Activated naive CD4-positive, alpha-beta T cell treated with anti-CD3 and anti-CD28 coated beads, Interleukin-2, amount 50 U/mL, for 24 hours (primary cell): ENCODE measurements around the gene TJAP1.

Source experiments
- H3K27ac Mint-ChIP-seq: one replicate; pipeline ENCODE4 v1.8.0; 2021; ENCODE audit warnings: mild to moderate bottlenecking, mixed read lengths
- H3K27me3 Mint-ChIP-seq: one replicate; pipeline ENCODE4 v1.8.0; 2021; ENCODE audit warnings: mixed read lengths
- H3K36me3 Mint-ChIP-seq: one replicate; pipeline ENCODE4 v1.8.0; 2021; ENCODE audit warnings: mixed read lengths
- H3K4me1 Mint-ChIP-seq: one replicate; pipeline ENCODE4 v1.8.0; 2021; ENCODE audit warnings: mixed read lengths
- H3K4me3 Mint-ChIP-seq: one replicate; pipeline ENCODE4 v1.8.0; 2021; ENCODE audit warnings: mild to moderate bottlenecking, mixed read lengths
- H3K9me3 Mint-ChIP-seq: one replicate; pipeline ENCODE4 v1.8.0; 2021; ENCODE audit warnings: mixed read lengths

Gene TJAP1, protein sequence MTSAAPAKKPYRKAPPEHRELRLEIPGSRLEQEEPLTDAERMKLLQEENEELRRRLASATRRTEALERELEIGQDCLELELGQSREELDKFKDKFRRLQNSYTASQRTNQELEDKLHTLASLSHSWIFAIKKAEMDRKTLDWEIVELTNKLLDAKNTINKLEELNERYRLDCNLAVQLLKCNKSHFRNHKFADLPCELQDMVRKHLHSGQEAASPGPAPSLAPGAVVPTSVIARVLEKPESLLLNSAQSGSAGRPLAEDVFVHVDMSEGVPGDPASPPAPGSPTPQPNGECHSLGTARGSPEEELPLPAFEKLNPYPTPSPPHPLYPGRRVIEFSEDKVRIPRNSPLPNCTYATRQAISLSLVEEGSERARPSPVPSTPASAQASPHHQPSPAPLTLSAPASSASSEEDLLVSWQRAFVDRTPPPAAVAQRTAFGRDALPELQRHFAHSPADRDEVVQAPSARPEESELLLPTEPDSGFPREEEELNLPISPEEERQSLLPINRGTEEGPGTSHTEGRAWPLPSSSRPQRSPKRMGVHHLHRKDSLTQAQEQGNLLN

GRCh38 chr6:43477235-43478007, at the start of gene TJAP1:
TJAP1 (plus strand) TSS chr6:43477570; CDS start chr6:43499002, 21,432 bp downstream.
- Mint-ChIP-seq H3K27me3 (no peaks in the 10 kb centered on the region), H3K4me3 (peak within 1 kb of the TSS; percentile 94), H3K4me1 (peaks cover 51% of the 10 kb centered on the region), H3K27ac (peak within 1 kb of the TSS; percentile 88), H3K9me3 (no peaks in the 10 kb centered on the region), H3K36me3 (no peaks in the 10 kb centered on the region)

- Mint-ChIP-seq H3K9me3 (no peaks in the 10 kb centered on the region), H3K27me3 (no peaks in the 10 kb centered on the region), H3K4me1 (peaks cover 24% of the 10 kb centered on the region), H3K4me3 (peak overlapping the region; percentile 97), H3K27ac (peak overlapping the region; percentile 97), H3K36me3 (peaks cover 2% of the 10 kb centered on the region)
Observed at GRCh38 chr6:43428112-43428570, 49.2 kb upstream of the TJAP1 start.

- peaks cover 2% of the 10 kb centered on the region for H3K36me3 Mint-ChIP-seq
- peak overlapping the region; percentile 97 for H3K4me3 Mint-ChIP-seq
- peaks cover 24% of the 10 kb centered on the region for H3K4me1 Mint-ChIP-seq
- no peaks in the 10 kb centered on the region for H3K9me3 Mint-ChIP-seq
- no peaks in the 10 kb centered on the region for H3K27me3 Mint-ChIP-seq
- peak overlapping the region; percentile 97 for H3K27ac Mint-ChIP-seq
Observed at GRCh38 chr6:43428874-43429273, 48.5 kb upstream of the TJAP1 start.

DNA sequence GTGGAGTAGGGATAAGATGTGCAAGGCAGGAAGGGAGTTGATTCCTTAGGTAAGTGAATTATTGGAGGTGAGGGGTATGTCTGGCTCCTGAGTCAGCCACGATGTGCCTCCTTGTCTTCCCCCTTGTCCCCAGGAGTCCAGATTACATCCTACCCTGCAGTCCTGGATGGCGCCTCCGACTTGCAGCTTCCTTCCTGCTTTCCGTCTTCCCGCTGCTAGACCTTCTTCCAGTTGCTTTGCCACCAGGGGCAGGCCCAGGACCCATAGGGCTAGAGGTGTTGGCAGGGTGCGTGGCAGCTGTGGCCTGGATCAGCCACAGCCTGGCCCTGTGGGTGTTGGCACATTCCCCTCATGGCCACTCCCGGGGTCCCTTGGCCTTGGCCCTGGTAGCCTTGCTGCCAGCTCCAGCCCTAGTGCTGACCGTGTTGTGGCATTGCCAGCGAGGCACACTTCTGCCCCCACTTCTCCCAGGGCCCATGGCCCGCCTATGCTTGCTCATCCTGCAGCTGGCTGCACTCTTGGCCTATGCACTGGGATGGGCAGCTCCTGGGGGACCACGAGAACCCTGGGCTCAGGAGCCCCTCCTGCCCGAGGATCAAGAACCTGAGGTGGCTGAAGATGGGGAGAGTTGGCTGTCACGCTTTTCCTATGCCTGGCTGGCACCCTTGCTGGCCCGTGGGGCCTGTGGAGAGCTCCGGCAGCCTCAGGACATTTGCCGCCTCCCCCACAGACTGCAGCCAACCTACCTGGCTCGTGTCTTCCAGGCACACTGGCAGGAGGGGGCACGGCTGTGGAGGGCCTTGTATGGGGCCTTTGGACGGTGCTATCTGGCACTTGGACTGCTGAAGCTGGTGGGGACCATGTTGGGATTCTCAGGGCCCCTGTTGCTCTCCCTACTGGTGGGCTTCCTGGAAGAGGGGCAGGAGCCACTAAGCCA, 45.1 kb upstream of the TJAP1 start:
- Mint-ChIP-seq H3K4me3 (no peak overlapping the region), H3K4me1 (peaks cover 20% of the 10 kb centered on the region), H3K27me3 (no peaks in the 10 kb centered on the region), H3K27ac (no peak overlapping the region), H3K36me3 (peaks cover 6% of the 10 kb centered on the region), H3K9me3 (no peaks in the 10 kb centered on the region)

DNA sequence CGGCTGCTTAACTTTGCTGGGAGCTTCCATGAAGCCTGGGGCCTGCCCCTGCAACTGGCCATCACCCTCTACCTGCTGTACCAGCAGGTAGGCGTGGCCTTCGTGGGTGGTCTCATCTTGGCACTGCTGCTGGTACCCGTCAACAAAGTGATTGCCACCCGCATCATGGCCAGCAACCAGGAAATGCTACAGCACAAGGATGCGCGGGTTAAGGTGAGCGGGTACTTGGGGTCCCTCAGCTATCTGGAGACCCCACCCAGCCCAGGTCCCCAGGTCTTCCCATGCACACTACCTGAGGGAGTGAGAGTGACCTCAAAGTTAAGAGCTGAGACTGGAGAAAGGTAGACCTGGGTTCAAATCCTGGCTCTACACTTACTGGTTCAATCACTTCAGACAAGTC, 44.2 kb upstream of the TJAP1 start:
- Mint-ChIP-seq H3K9me3 (no peaks in the 10 kb centered on the region), H3K4me3 (no peak overlapping the region), H3K36me3 (peaks cover 6% of the 10 kb centered on the region), H3K27ac (no peak overlapping the region), H3K27me3 (no peaks in the 10 kb centered on the region), H3K4me1 (peaks cover 17% of the 10 kb centered on the region)

DNA sequence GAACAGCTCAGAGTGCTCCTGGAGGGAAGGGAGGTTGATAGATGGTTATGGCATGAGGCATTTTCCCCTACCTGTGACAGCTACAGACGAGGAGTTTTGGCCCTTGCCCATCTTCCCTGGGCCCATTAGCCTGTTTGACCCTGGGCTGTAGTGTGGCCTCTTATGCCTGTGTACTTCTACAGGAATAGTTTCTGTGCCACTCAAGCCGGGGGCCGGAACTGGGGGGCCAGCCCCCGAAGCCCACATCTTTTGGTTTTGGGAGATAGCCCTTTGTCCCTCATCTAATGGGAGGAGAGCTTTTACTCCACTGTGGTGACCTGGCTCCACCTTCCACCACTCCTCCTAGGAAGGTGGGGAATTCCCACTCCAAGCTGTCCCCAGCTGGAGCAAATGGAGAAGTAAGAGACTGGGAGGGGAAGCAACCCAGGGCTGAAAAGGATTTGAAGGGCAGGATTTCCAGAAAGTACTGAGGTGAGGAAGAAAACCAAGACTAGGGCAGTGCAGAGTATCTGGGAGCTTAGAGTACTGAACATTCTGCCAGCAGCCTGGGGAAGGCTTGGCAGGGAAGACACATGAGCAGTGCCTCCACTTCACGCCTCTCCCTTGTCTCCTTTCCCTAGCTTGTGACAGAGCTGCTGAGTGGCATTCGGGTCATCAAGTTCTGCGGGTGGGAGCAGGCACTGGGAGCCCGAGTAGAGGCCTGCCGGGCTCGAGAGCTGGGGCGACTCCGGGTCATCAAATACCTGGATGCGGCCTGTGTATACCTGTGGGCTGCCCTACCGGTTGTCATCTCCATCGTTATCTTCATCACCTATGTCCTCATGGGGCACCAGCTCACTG, 43.1 kb upstream of the TJAP1 start:
- Mint-ChIP-seq H3K36me3 (peaks cover 6% of the 10 kb centered on the region), H3K4me3 (no peak overlapping the region), H3K4me1 (peaks cover 7% of the 10 kb centered on the region), H3K27ac (no peak overlapping the region), H3K9me3 (no peaks in the 10 kb centered on the region), H3K27me3 (no peaks in the 10 kb centered on the region)

DNA sequence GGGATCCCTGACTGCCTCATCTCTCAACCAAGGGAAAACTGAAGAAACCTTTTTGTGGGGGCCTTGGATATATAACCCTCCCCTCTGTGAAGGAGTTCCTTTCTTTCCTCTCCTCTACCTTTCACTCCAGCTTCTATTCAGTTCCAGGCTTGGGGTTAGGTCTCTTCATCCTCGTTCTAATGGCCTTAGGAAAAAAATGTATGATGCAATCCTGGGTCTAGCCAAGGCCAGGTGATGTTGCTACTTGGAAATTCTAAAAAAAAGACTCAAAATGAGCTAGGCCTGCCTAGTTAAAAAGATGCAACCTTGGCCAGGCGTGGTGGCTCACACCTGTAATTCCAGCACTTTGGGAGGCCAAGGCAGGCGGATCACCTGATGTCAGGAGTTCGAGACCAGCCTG, 42.4 kb upstream of the TJAP1 start:
- Mint-ChIP-seq H3K9me3 (no peaks in the 10 kb centered on the region), H3K4me1 (peaks cover 7% of the 10 kb centered on the region), H3K4me3 (no peak overlapping the region), H3K36me3 (peaks cover 6% of the 10 kb centered on the region), H3K27ac (peak overlapping the region; percentile 4), H3K27me3 (no peaks in the 10 kb centered on the region)

DNA sequence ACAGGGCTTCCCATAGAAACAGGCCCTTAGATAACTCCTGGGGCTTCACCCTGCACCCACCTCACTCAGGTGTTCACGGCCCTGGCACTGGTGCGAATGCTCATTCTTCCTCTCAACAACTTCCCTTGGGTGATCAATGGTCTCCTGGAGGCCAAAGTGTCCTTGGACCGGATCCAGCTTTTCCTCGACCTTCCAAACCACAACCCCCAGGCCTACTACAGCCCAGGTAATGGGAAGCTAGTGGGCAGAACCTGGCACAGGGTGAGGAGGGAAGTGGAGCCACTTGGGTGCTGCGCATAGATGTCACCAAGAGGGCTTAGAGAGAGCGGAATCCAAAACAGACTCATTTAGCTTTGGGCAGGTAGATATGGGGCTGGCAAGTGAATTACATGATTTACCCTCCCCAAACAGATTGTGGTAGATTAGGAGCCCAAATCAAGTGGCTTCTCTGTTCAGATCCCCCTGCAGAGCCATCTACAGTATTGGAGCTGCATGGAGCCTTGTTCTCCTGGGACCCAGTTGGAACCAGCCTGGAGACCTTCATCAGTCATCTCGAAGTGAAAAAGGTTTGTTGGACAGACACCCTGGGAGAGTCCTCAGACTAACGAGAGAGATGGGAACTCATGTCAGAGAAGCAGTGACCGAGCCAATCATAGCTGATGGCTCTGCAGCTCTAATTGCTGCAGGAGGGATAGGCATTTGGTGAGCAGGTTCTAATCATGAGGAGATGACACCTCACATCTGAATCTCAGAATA, 41.5 kb upstream of the TJAP1 start:
- H3K27me3 Mint-ChIP-seq: no peaks in the 10 kb centered on the region
- H3K36me3 Mint-ChIP-seq: peaks cover 6% of the 10 kb centered on the region
- no peak overlapping the region for H3K27ac Mint-ChIP-seq
- peaks cover 7% of the 10 kb centered on the region for H3K4me1 Mint-ChIP-seq
- no peaks in the 10 kb centered on the region for H3K9me3 Mint-ChIP-seq
- H3K4me3 Mint-ChIP-seq: no peak overlapping the region

- H3K27me3 Mint-ChIP-seq: no peaks in the 10 kb centered on the region
- no peak overlapping the region for H3K27ac Mint-ChIP-seq
- H3K9me3 Mint-ChIP-seq: no peaks in the 10 kb centered on the region
- H3K4me1 Mint-ChIP-seq: peaks cover 5% of the 10 kb centered on the region
- no peak overlapping the region for H3K4me3 Mint-ChIP-seq
- peaks cover 6% of the 10 kb centered on the region for H3K36me3 Mint-ChIP-seq
Observed at GRCh38 chr6:43436577-43437282, 40.6 kb upstream of the TJAP1 start.

DNA sequence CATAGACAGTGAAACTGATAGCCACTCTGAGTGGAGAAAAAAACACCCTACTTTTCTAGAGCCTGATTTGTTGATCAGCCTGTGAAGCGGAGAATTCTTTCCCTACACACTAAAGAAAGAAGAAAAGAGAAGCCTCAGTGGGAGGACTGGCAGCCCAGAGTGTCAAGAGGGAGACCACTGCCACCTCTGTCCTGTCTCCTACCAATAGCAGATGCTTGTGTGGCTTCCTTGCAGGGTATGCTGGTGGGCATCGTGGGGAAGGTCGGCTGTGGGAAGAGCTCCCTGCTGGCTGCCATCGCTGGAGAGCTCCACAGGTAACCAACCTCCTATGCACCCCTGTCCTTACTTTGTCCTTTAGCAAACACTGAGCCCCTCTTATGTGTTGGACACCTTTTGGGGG, 39.7 kb upstream of the TJAP1 start:
- Mint-ChIP-seq H3K4me1 (no peaks in the 10 kb centered on the region), H3K4me3 (no peak overlapping the region), H3K27ac (no peak overlapping the region), H3K27me3 (no peaks in the 10 kb centered on the region), H3K9me3 (no peaks in the 10 kb centered on the region), H3K36me3 (peaks cover 4% of the 10 kb centered on the region)

DNA sequence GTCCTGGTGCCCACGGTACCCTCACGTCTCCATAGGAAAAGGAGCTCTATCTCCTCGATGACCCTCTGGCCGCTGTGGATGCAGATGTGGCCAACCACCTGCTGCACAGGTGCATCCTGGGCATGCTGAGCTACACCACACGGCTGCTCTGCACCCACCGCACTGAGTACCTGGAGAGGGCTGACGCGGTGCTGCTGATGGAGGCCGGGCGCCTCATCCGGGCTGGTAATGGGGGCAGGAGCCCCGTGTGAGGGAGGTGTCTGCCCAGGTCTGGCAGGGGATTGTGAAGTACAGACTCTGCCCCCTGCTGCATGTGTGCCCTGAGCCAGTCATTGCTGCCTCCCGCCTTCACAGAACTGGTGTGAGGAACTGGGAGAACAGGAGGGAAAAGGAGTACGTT, 34.4 kb upstream of the TJAP1 start:
- H3K4me1 Mint-ChIP-seq: no peaks in the 10 kb centered on the region
- no peaks in the 10 kb centered on the region for H3K27me3 Mint-ChIP-seq
- no peaks in the 10 kb centered on the region for H3K9me3 Mint-ChIP-seq
- H3K27ac Mint-ChIP-seq: no peak overlapping the region
- no peak overlapping the region for H3K4me3 Mint-ChIP-seq
- peaks cover 3% of the 10 kb centered on the region for H3K36me3 Mint-ChIP-seq

DNA sequence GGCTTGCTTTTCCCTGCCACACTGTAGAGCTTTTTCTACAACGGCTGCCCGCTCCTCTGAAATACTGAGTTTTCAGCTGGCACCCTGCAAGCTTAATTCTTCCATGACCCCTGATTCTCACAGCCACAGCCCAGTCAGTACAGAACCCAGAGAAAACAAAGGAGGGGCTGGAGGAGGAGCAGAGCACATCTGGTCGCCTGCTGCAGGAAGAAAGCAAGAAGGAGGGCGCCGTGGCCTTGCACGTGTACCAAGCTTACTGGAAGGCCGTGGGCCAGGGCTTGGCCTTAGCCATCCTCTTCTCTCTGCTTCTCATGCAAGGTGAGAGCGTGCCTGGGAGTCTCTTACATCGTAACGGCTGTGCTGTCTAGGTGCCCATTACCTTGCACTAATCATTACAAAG, 33.3 kb upstream of the TJAP1 start:
- Mint-ChIP-seq H3K4me1 (no peaks in the 10 kb centered on the region), H3K27ac (no peak overlapping the region), H3K27me3 (no peaks in the 10 kb centered on the region), H3K4me3 (no peak overlapping the region), H3K36me3 (peaks cover 3% of the 10 kb centered on the region), H3K9me3 (no peaks in the 10 kb centered on the region)

- Mint-ChIP-seq H3K27ac (peak overlapping the region; percentile 17), H3K9me3 (no peaks in the 10 kb centered on the region), H3K4me3 (no peak overlapping the region), H3K4me1 (no peaks in the 10 kb centered on the region), H3K27me3 (no peaks in the 10 kb centered on the region), H3K36me3 (peaks cover 3% of the 10 kb centered on the region)
Observed at GRCh38 chr6:43444582-43444981, 32.8 kb upstream of the TJAP1 start.
